Uterus (tissue), 4 donors: ENCODE results near the gene ZNF100. TPM values are rescaled to one million over a fixed set of nuclear protein-coding genes. Genes with fewer than 3 reads are reported as not detected.
"Not testable (repeated sequence)": the region's sequence is repeated elsewhere in the genome, so short reads cannot be mapped to it uniquely, and the experiment has no call there.

Experiments
- DNase-seq, 2 donors: peaks; one replicate each; pipeline ENCODE4 v3.0.0-alpha.2; 2019 to 2020
- H3K27ac ChIP-seq, 2 donors: fragments of 200-600 bp; sonication (generic); 1 replicate in 1 of 2; 2 replicates in 1 of 2; pipeline ENCODE4 v1.5.1; 2016 to 2018
- H3K27me3 ChIP-seq, 2 donors: fragments of 200-600 bp; sonication (generic); one replicate each; pipeline ENCODE4 v1.5.1; 2018 to 2019; ENCODE audit warnings: control low read depth in 1 of 2
- H3K36me3 ChIP-seq, 2 donors: fragments of 200-600 bp; sonication (generic); one replicate each; pipeline ENCODE4 v1.5.1; 2019; ENCODE audit warnings: control low read depth in 1 of 2
- H3K4me1 ChIP-seq, 2 donors: fragments of 200-600 bp; sonication (generic); one replicate each; pipeline ENCODE4 v1.5.1; 2018 to 2019; ENCODE audit warnings: control low read depth in 1 of 2
- H3K4me3 ChIP-seq, 2 donors: fragments of 200-600 bp; sonication (generic); 1 replicate in 1 of 2; 2 replicates in 1 of 2; pipeline ENCODE4 v1.5.1; 2018 to 2019; ENCODE audit warnings: mild to moderate bottlenecking in 1 of 2
- H3K9me3 ChIP-seq, 2 donors: fragments of 200-600 bp; sonication (generic); one replicate each; pipeline ENCODE4 v1.5.1; 2019; ENCODE audit warnings: control low read depth in 1 of 2
- POLR2A ChIP-seq, 2 donors: fragments of 450-650 bp; IDR thresholded peaks; one replicate each; pipeline ENCODE4 v1.6.1; 2016; ENCODE audit warnings: antibody characterized with exemption in 2 of 2, mild to moderate bottlenecking in 1 of 2, moderate library complexity in 1 of 2
- intact Hi-C: fragments of 100-400 bp; cut with DNase I; formaldehyde crosslinking; loops from one replicate; pipeline ENCODE4 v1.15.1; 2023; ENCODE audit warnings: low total_unique reads
- total RNA-seq, 4 donors: library from RNA; depleted of rRNA in 3 of 4; stranded (reverse); fragments of >200 nt in 3 of 4; gene quantifications; one replicate each; pipeline versions ENCODE4 v1.1.0 to v1.2.4, GENCODE V29; 2014 to 2023
- TF ChIP-seq, protein P1 (sequence below), 4 experiments: fragments of 200-600 bp in 2 of 4; fragments of 450-650 bp in 2 of 4; sonication (generic) in 2 of 4; IDR thresholded peaks; one replicate each; pipeline ENCODE4 v1.5.1; 2016 to 2019; ENCODE audit warnings: antibody characterized with exemption in 4 of 4, mild to moderate bottlenecking in 2 of 4, moderate library complexity in 1 of 4
- donor health status: DM: yes; HTN: yes; CAD: no.

Gene ZNF100
- total RNA-seq = 10 to 100 TPM in 3 of 4 donors, 1 to 10 TPM in 1; 7.2 to 18.0 (median 14.3) TPM

DNA sequence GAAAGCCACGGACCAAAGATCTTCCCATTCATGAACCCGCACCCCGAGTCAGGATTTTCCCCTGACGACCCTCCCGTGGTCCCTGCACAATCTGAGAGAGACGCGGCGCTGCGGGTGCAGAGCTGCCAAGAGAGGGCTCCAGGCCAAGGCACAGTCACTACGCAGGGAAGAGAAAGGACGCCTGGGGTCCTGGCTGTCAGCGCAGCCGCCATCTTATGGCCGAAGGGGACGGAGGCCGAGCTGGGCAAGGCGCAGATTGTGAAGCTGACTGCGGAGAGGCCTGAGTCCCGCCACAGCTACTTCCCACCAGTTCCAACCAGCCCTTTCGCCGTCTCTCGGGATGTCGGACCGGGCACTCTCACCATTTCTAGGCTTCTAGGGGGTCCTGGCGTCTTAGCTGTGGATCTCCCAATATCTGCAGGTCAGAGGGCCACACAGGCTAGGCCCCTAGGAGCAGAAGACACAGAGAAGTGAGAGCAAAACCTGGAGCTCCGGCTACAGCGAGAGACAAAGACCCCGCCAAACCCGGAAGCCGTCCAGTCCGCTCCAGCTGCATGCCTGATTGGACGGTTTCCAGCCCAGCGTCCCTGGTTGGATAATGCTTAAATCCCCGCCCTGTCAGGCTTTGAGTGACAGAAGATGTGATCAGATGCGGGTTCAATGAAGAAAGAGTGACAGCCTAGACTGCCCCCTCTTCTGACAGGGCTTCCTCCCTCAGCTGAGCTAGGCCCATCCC, at the start of gene ZNF100:
TSS of gene ZNF100 (minus strand) at position 515 of the 736 bp plus-strand sequence. CDS start at position 365, 150 bp downstream.
- Histone ChIP-seq H3K4me1 (peaks cover 0 to 4% of the 10 kb centered on the region in 2 donors), H3K27me3 (no peaks in the 10 kb centered on the region), H3K27ac (peak within 1 kb of the TSS; percentile 82 to 90), H3K4me3 (peak within 1 kb of the TSS; percentile 69 to 97), H3K9me3 (no peaks in the 10 kb centered on the region), H3K36me3 (no peaks in the 10 kb centered on the region)
- peak in 1 of 2 donors; percentile 40 for TF ChIP-seq POLR2A (IDR thresholded peaks at IDR 0.05)
- TF ChIP-seq, protein P1, sequence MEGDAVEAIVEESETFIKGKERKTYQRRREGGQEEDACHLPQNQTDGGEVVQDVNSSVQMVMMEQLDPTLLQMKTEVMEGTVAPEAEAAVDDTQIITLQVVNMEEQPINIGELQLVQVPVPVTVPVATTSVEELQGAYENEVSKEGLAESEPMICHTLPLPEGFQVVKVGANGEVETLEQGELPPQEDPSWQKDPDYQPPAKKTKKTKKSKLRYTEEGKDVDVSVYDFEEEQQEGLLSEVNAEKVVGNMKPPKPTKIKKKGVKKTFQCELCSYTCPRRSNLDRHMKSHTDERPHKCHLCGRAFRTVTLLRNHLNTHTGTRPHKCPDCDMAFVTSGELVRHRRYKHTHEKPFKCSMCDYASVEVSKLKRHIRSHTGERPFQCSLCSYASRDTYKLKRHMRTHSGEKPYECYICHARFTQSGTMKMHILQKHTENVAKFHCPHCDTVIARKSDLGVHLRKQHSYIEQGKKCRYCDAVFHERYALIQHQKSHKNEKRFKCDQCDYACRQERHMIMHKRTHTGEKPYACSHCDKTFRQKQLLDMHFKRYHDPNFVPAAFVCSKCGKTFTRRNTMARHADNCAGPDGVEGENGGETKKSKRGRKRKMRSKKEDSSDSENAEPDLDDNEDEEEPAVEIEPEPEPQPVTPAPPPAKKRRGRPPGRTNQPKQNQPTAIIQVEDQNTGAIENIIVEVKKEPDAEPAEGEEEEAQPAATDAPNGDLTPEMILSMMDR (IDR thresholded peaks at IDR 0.05) = no peak
- peak; percentile 87 to 91 for DNase-seq
- intact Hi-C loops = no loop called here

DNA sequence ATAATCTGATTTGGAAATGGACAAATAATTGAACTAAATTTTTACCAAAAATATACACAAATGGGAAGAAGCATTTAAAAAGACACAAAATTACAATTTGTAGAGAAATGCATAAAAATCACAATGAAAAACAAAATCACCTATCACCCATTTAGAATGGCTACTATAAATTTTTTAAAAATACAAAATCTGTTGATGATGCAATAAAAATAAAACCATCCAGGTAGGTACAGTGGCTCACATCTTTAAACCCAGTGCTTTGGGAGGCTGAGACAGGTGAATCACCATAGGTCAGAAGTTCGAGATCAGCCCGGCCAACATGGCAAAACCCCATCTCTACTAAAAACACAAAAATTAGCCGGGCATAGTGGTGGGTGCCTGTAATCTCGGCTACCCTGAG, 45.1 kb upstream of the ZNF100 start:
- no peak for DNase-seq
- Histone ChIP-seq H3K27ac (no peak overlapping the region), H3K27me3 (no peaks in the 10 kb centered on the region), H3K4me3 (no peak overlapping the region), H3K4me1 (no peaks in the 10 kb centered on the region), H3K9me3 (peaks cover 4 to 64% of the 10 kb centered on the region in 2 donors), H3K36me3 (peaks cover 0 to 3% of the 10 kb centered on the region in 2 donors)
- TF ChIP-seq, protein P1 (IDR thresholded peaks at IDR 0.05) = no peak
- no peak for TF ChIP-seq POLR2A (IDR thresholded peaks at IDR 0.05)
- intact Hi-C loops = no loop called here

DNA sequence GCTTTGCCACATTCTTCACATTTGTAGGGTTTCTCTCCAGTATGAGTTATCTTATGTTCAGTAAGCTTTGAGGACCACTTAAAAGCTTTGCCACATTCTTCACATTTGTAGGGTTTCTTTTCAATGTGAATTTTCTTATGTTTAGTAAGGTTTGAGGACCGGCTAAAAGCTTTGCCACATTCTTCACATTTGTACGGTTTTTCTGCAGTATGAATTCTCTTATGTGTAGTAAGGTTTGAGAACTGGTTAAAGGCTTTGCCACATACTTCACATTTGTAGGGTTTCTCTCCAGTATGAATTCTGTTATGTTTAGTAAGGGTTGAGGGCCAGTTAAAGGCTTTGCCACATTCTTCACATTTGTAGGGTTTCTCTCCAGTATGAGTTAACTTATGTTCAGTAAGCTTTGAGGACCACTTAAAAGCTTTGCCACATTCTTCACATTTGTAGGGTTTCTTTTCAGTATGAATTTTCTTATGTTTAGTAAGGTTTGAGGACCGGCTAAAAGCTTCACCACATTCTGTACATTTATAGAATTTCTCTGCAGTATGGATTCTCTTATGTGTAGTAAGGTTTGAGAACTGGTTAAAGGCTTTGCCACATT, 41.1 kb upstream of the ZNF100 start:
- H3K4me3 ChIP-seq, intact Hi-C loops, DNase-seq, H3K36me3 ChIP-seq, H3K27ac ChIP-seq, H3K27me3 ChIP-seq, H3K4me1 ChIP-seq: not testable (repeated sequence)
- H3K9me3 ChIP-seq = peaks cover 4 to 85% of the 10 kb centered on the region in 2 donors

DNA sequence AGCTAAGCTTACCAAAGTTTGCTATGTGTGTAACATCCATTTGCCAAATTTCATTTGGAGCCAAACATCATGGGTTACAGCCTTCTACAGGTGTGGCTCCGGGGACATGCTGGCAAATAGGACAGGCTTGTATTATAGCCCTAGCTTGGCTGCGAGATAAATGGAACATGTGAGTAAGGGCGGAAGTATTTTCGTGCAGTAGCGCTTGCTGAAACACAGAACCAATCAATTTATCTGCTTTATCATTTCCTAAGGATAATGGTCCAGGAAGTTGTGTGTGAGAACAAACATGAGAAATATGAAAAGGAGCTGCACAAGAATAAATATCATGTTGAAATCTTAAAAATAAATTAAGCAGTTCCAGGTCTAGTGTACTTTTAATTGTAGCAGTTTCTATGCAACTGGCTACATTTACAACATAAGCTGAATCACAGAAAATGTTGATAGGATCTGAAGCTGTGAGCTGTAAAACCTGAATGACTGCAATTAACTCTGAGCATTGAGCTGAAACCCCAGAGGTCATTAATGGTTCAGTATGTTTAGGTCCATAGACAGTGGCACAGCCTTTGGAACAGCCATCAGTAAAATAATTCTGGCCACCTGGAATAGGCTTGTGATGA, 22.2 kb upstream of the ZNF100 start:
- Histone ChIP-seq H3K27ac (no peak overlapping the region), H3K9me3 (no peaks in the 10 kb centered on the region), H3K27me3 (no peaks in the 10 kb centered on the region), H3K4me1 (no peaks in the 10 kb centered on the region), H3K36me3 (no peaks in the 10 kb centered on the region), H3K4me3 (no peak overlapping the region)
- intact Hi-C loops = no loop called here
- no peak for DNase-seq
- no peak for TF ChIP-seq POLR2A (IDR thresholded peaks at IDR 0.05)
- TF ChIP-seq, protein P1 (IDR thresholded peaks at IDR 0.05) = no peak

DNA sequence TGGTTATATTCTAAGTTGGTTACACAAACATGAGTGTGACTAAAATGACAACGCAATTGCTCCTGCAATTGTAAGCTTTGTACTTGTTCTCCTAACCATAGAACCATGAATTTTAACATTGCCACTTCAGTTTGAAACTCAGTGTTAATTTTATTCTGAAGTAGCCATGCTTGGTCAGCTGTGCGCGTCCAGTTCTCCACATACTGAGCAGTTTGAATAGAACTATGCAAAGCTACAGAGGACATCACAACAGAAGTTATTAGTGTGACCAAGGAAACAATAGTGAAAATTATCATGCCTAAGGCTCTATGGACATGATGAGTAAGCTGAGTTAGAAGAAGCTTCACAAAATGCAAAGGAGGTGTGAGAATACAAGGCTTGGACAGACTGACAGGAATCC, 19.6 kb upstream of the ZNF100 start:
- DNase-seq = no peak
- no peak overlapping the region for H3K4me3 ChIP-seq
- no peaks in the 10 kb centered on the region for H3K4me1 ChIP-seq
- H3K36me3 ChIP-seq = no peaks in the 10 kb centered on the region
- TF ChIP-seq POLR2A (IDR thresholded peaks at IDR 0.05) = no peak
- TF ChIP-seq, protein P1 (IDR thresholded peaks at IDR 0.05) = no peak
- no peaks in the 10 kb centered on the region for H3K27me3 ChIP-seq
- intact Hi-C loops = no loop called here
- H3K9me3 ChIP-seq = no peaks in the 10 kb centered on the region
- H3K27ac ChIP-seq = no peak overlapping the region

DNA sequence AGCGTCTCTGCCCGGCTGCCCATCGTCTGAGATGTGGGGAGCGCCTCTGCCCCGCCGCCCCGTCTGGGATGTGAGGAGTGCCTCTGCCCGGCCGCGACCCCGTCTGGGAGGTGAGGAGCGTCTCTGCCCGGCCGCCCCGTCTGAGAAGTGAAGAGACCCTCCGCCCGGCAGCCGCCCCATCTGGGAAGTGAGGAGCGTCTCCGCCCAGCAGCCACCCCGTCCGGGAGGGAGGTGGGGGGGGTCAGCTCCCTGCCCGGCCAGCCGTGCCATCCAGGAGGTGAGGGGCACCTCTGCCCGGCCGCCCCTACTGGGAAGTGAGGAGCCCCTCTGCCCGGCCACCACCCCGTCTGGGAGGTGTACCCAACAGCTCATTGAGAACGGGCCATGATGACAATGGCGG, 8.4 kb upstream of the ZNF100 start:
- H3K27me3 ChIP-seq, H3K27ac ChIP-seq, H3K4me1 ChIP-seq, H3K36me3 ChIP-seq, H3K9me3 ChIP-seq, DNase-seq, H3K4me3 ChIP-seq, intact Hi-C loops: not testable (repeated sequence)

DNA sequence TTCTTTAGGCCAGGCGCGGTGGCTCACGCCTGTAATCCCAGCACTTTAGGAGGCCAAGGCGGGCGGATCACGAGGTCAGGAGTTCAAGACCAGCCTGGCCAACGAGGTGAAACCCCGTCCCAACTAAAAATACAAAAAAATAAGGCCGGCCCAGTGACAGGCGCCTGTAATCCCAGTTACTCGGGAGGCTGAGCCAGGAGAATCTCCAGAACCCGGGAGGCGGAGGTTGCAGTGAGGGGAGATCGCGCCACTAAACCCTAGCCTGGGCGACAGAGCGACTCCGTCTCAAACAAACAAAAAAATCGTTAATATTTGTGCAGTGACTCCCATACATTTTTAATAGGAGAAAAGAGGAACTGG, 694 bp downstream of the ZNF100 start:
- intact Hi-C loops, H3K9me3 ChIP-seq, H3K36me3 ChIP-seq, DNase-seq, H3K27me3 ChIP-seq, H3K4me1 ChIP-seq: not testable (repeated sequence)
- Histone ChIP-seq H3K4me3 (peak overlapping the region; percentile 69 to 97), H3K27ac (peak overlapping the region; percentile 82 to 90)
